H9 (cell line): Measurements from ENCODE around the gene ANKRD13B. TPM values are rescaled to one million over a fixed set of nuclear protein-coding genes. Genes with fewer than 3 reads are reported as not detected.

Source experiments
- DNase-seq: peaks from one replicate; pipeline ENCODE4 v3.0.0-alpha.2; 2017
- H2AFZ ChIP-seq: one replicate; pipeline ENCODE4 v1.6.1; 2013; ENCODE audit warnings: mild to moderate bottlenecking, low read length, control low read depth, moderate library complexity
- H2AK5ac ChIP-seq: 2 replicates; pipeline ENCODE4 v1.6.1; 2013; ENCODE audit warnings: low read length, control low read depth, mixed read lengths; ENCODE audit not compliant: insufficient read length
- H2BK120ac ChIP-seq: one replicate; pipeline ENCODE4 v1.6.1; 2013; ENCODE audit warnings: low read depth, mild to moderate bottlenecking, low read length, control low read depth, inconsistent platforms; ENCODE audit not compliant: poor library complexity, severe bottlenecking
- H2BK12ac ChIP-seq: 2 replicates; pipeline ENCODE4 v1.6.1; 2013; ENCODE audit warnings: low read length, control low read depth, mixed read lengths, low read depth; ENCODE audit not compliant: insufficient read length
- H2BK15ac ChIP-seq: 2 replicates; pipeline ENCODE4 v1.6.1; 2013; ENCODE audit warnings: low read depth, low read length, control low read depth
- H2BK20ac ChIP-seq: one replicate; pipeline ENCODE4 v1.6.1; 2013; ENCODE audit warnings: low read depth, mild to moderate bottlenecking, low read length, control low read depth, inconsistent platforms; ENCODE audit not compliant: poor library complexity, severe bottlenecking
- H2BK5ac ChIP-seq: 2 replicates; pipeline ENCODE4 v1.6.1; 2013; ENCODE audit warnings: low read length, control low read depth, mixed read lengths; ENCODE audit not compliant: insufficient read length
- H3K14ac ChIP-seq: 2 replicates; pipeline ENCODE4 v1.6.1; 2013; ENCODE audit warnings: low read length, control low read depth; ENCODE audit not compliant: insufficient read depth
- H3K18ac ChIP-seq: 2 replicates; pipeline ENCODE4 v1.6.1; 2013; ENCODE audit warnings: low read depth, mild to moderate bottlenecking, mixed read lengths, low read length, control low read depth; ENCODE audit not compliant: insufficient read length
- H3K23ac ChIP-seq: 2 replicates; pipeline ENCODE4 v1.6.1; 2013; ENCODE audit warnings: low read length, control low read depth, mixed read lengths, low read depth; ENCODE audit not compliant: insufficient read length
- H3K23me2 ChIP-seq: 2 replicates; pipeline ENCODE4 v1.6.1; 2013; ENCODE audit warnings: low read depth, mild to moderate bottlenecking, mixed read lengths, low read length, control low read depth; ENCODE audit not compliant: insufficient read length, poor library complexity, severe bottlenecking
- H3K27ac ChIP-seq: 2 replicates; pipeline ENCODE4 v1.5.1; 2013; ENCODE audit warnings: low read length, control low read depth, mixed read lengths, low read depth; ENCODE audit not compliant: insufficient read length
- H3K27me3 ChIP-seq: 2 replicates; pipeline ENCODE4 v1.6.1; 2013; ENCODE audit warnings: low read length, control low read depth, inconsistent platforms; ENCODE audit not compliant: insufficient read depth
- H3K4ac ChIP-seq: 2 replicates; pipeline ENCODE4 v1.6.1; 2013; ENCODE audit warnings: low read depth, mild to moderate bottlenecking, control low read depth, inconsistent platforms, low read length, moderate library complexity
- H3K4me1 ChIP-seq: 2 replicates; pipeline ENCODE4 v1.6.1; 2013; ENCODE audit warnings: low read length, control low read depth, inconsistent platforms; ENCODE audit not compliant: insufficient read depth
- H3K4me2 ChIP-seq: 2 replicates; pipeline ENCODE4 v1.6.1; 2013; ENCODE audit warnings: low read length, control low read depth, mixed read lengths; ENCODE audit not compliant: insufficient read length, insufficient read depth
- H3K56ac ChIP-seq: 2 replicates; pipeline ENCODE4 v1.6.1; 2013; ENCODE audit warnings: low read depth, mild to moderate bottlenecking, mixed read lengths, low read length, control low read depth; ENCODE audit not compliant: insufficient read length
- H3K79me1 ChIP-seq: 2 replicates; pipeline ENCODE4 v1.6.1; 2013; ENCODE audit warnings: low read depth, mild to moderate bottlenecking, moderate library complexity, low read length, control low read depth, inconsistent platforms; ENCODE audit not compliant: insufficient read depth, poor library complexity, severe bottlenecking
- H3K79me2 ChIP-seq: 2 replicates; pipeline ENCODE4 v1.6.1; 2013; ENCODE audit warnings: low read length, control low read depth, inconsistent platforms; ENCODE audit not compliant: insufficient read depth
- H3K9ac ChIP-seq: 2 replicates; pipeline ENCODE4 v1.6.1; 2013; ENCODE audit warnings: low read length, control low read depth, mixed read lengths; ENCODE audit not compliant: insufficient read length; ENCODE audit errors: extremely low read depth
- H3K9me3 ChIP-seq: one replicate; pipeline ENCODE4 v1.6.1; 2013; ENCODE audit warnings: low read depth, low read length, inconsistent platforms; ENCODE audit not compliant: control insufficient read depth
- H3T11ph ChIP-seq: one replicate; pipeline ENCODE4 v1.6.1; 2013; ENCODE audit warnings: mild to moderate bottlenecking, low read length, control low read depth, inconsistent platforms
- H4K20me1 ChIP-seq: one replicate; pipeline ENCODE4 v1.6.1; 2013; ENCODE audit not compliant: control insufficient read depth, insufficient read length, insufficient read depth
- H4K5ac ChIP-seq: 2 replicates; pipeline ENCODE4 v1.6.1; 2013; ENCODE audit warnings: low read depth, mild to moderate bottlenecking, mixed read lengths, low read length, control low read depth; ENCODE audit not compliant: insufficient read length
- H4K8ac ChIP-seq: replicated peaks from 2 replicates; pipeline ENCODE4 v1.6.1; 2013; ENCODE audit warnings: low read length, control low read depth, mixed read lengths, low read depth; ENCODE audit not compliant: insufficient read length
- H4K91ac ChIP-seq: 2 replicates; pipeline ENCODE4 v1.6.1; 2013; ENCODE audit warnings: low read depth, mild to moderate bottlenecking, moderate library complexity, mixed read lengths, low read length, control low read depth; ENCODE audit not compliant: insufficient read length
- H3K27ac Mint-ChIP-seq, 3 experiments: 2 replicates in 2 of 3; 3 replicates in 1 of 3; pipeline ENCODE4 v1.8.0; 2020 to 2021; ENCODE audit warnings: mixed read lengths in 3 of 3, mild to moderate bottlenecking in 1 of 3, moderate library complexity in 1 of 3
- H3K27me3 Mint-ChIP-seq: 2 replicates; pipeline ENCODE4 v1.8.0; 2021; ENCODE audit warnings: low read depth, mild to moderate bottlenecking, moderate library complexity, mixed read lengths
- H3K36me3 Mint-ChIP-seq, 3 experiments: 2 replicates in 2 of 3; 3 replicates in 1 of 3; pipeline ENCODE4 v1.8.0; 2020 to 2021; ENCODE audit warnings: low read depth in 3 of 3, mixed read lengths in 3 of 3; ENCODE audit not compliant: insufficient read depth in 1 of 3
- H3K4me1 Mint-ChIP-seq, 2 experiments: 2 replicates each; pipeline ENCODE4 v1.8.0; 2020; ENCODE audit warnings: mixed read lengths in 2 of 2
- H3K4me3 Mint-ChIP-seq, 2 experiments: 2 replicates in 1 of 2; 3 replicates in 1 of 2; pipeline ENCODE4 v1.8.0; 2020 to 2021; ENCODE audit warnings: mild to moderate bottlenecking in 2 of 2, mixed read lengths in 2 of 2, moderate library complexity in 1 of 2
- H3K9me3 Mint-ChIP-seq, 2 experiments: 2 replicates in 1 of 2; 3 replicates in 1 of 2; pipeline ENCODE4 v1.8.0; 2020; ENCODE audit warnings: mild to moderate bottlenecking in 2 of 2, mixed read lengths in 2 of 2, moderate library complexity in 1 of 2
- WGBS: extraction: QIAGEN DNeasy Blood & Tissue Kit; methylation state at CpG from one replicate; pipeline ENCODE4 v1.1.7; 2013; ENCODE audit warnings: missing lambda C conversion rate, low lambda C conversion rate, mixed read lengths; ENCODE audit not compliant: insufficient read length; ENCODE audit errors: extremely low coverage; 5-methylcytosine and 5-hydroxymethylcytosine counted together
- total RNA-seq: library from RNA; stranded (reverse); gene quantifications from 2 replicates; pipeline ENCODE4 v1.2.1, GENCODE V29; 2021
- TF ChIP-seq, protein P1 (sequence below): fragments of 200-600 bp; sonication (generic); conservative IDR thresholded peaks from 3 replicates; pipeline ENCODE4 v1.8.0; 2021; ENCODE audit warnings: antibody characterized with exemption, mild to moderate bottlenecking

Gene ANKRD13B
- total RNA-seq, 1 experiment from 2014 or later, result 24.2 TPM

DNA sequence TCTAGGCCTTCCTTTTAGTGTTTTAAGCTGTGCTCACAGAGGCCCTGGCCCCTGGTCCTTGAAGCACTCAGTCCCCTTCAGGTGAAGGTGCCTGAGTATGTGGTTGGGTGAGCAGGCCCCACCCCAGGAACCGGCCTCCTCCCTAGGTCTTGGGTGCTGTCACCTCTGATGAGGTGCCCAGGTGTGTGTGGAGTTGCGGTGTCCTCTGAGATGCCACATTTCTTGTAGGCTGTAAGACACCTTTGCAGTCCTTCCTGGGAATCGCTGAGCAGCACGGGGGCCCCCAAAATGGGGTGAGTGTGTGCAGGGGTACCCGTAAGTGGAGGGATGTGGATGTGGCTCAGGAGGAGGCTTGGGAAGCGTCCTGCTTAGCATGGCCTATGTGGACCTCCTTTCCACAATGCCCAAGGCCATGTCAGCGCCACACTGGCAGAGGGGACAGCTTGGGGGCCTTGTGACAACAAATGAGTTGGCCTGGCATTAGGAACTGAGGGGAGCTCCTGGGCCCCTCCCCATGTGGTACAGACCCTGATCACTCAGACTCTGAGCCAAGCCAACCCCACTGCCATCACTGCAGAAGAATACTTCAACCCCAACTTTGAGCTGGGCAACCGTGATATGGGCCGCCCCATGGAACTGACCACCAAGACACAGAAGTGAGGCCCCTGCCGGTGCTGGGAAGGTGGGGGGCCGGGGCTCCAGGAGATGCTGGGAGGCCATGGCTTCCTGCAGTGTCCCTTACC, 18.6 kb downstream of the ANKRD13B start:
- no peak overlapping the region for H3K27ac ChIP-seq
- H2AFZ ChIP-seq, result no peak overlapping the region
- no peaks in the 10 kb centered on the region for H3K79me2 ChIP-seq
- H3K9me3 ChIP-seq, result no peaks in the 10 kb centered on the region
- H4K91ac ChIP-seq, result no peak overlapping the region
- H3K4me2 ChIP-seq, result no peak overlapping the region
- H2BK120ac ChIP-seq, result no peak overlapping the region
- H3K56ac ChIP-seq, result no peak overlapping the region
- no peak overlapping the region for H3K18ac ChIP-seq
- H3K4ac ChIP-seq, result no peak overlapping the region
- TF ChIP-seq, protein P1, sequence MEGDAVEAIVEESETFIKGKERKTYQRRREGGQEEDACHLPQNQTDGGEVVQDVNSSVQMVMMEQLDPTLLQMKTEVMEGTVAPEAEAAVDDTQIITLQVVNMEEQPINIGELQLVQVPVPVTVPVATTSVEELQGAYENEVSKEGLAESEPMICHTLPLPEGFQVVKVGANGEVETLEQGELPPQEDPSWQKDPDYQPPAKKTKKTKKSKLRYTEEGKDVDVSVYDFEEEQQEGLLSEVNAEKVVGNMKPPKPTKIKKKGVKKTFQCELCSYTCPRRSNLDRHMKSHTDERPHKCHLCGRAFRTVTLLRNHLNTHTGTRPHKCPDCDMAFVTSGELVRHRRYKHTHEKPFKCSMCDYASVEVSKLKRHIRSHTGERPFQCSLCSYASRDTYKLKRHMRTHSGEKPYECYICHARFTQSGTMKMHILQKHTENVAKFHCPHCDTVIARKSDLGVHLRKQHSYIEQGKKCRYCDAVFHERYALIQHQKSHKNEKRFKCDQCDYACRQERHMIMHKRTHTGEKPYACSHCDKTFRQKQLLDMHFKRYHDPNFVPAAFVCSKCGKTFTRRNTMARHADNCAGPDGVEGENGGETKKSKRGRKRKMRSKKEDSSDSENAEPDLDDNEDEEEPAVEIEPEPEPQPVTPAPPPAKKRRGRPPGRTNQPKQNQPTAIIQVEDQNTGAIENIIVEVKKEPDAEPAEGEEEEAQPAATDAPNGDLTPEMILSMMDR, result no peak
- Mint-ChIP-seq H3K9me3 (no peaks in the 10 kb centered on the region), H3K27ac (no peak overlapping the region), H3K4me3 (no peak overlapping the region), H3K27me3 (peaks cover 41% of the 10 kb centered on the region), H3K36me3 (peaks cover 2 to 10% (median 8%) of the 10 kb centered on the region in 3 experiments; a peak in 4 of 7 replicates), H3K4me1 (peaks cover 12 to 31% of the 10 kb centered on the region in 2 experiments)
- H3K23ac ChIP-seq, result no peak overlapping the region
- H3T11ph ChIP-seq, result no peak overlapping the region
- no peak overlapping the region for H2BK12ac ChIP-seq
- peaks cover 7% of the 10 kb centered on the region for H3K27me3 ChIP-seq
- DNase-seq, result no peak
- H2BK20ac ChIP-seq, result no peak overlapping the region
- peaks cover 9% of the 10 kb centered on the region for H3K23me2 ChIP-seq
- H2BK15ac ChIP-seq, result no peak overlapping the region
- no peak overlapping the region for H4K8ac ChIP-seq
- no peak overlapping the region for H2BK5ac ChIP-seq
- no peaks in the 10 kb centered on the region; the same call in 1 of the 2 replicates for H3K4me1 ChIP-seq
- WGBS, result no CpG with 5 or more reads among the region's 11 CpGs
- H4K20me1 ChIP-seq, result no peaks in the 10 kb centered on the region
- H4K5ac ChIP-seq, result no peak overlapping the region
- H3K9ac ChIP-seq, result no peak overlapping the region
- H3K14ac ChIP-seq, result no peak overlapping the region
- H3K79me1 ChIP-seq, result no peaks in the 10 kb centered on the region
- H2AK5ac ChIP-seq, result no peak overlapping the region
